Globus pallidus (tissue), 1 donor: ENCODE measurements around the gene MYRFL.
"Not testable (repeated sequence)": the region's sequence is repeated elsewhere in the genome, so short reads cannot be mapped to it uniquely, and the experiment has no call there.

Experiments used
- DNase-seq: peaks from one replicate; pipeline ENCODE4 v3.0.0-alpha.2; 2015; ENCODE audit warnings: low spot score

Gene MYRFL

DNA sequence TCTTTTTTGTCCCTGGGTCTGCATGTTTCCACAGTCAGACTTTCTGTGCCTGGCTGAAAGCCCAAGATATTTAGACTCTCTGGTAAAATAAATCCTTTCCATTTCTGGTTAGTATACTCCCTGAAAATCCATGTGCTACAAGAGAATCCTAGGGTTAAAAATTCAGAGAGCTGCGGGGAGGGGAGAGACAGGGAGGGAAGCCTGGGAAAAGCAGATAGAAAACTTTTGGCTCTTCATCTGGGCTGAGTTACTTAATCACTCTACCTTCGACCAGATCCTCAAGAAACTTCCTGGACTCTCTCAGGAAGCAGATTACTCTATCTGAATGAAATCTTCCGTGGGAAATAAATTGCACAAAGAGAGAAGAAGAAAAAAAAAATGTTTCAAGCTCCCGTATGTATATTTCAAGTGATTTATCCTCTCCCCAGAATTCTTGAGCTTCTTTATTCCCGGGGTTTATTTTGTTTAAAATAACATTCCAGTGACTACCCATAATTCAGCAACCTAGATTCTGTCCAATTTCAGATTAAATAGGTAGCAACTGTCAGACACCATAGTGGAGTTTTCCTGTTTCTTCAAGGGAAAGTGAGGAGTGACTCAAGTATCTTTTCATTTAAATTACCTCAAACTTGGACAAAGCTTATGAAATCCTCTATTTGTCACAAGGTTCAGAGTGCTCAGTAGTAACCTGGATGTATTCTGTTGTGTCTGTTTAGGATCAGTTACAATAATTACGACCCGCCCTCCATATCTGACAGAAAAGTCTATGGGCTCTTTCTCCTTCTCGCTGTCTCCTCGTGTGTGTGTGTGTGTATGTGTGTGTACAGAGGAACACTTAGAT lies 163.7 kb downstream of the MYRFL start:
- no peak for DNase-seq

GRCh38 chr12:69991690-69992288 lies 166.8 kb downstream of the MYRFL start:
- DNase-seq = no peak

- no peak for DNase-seq
Measured at GRCh38 chr12:69993433-69993832, 168.4 kb downstream of the MYRFL start.

DNA sequence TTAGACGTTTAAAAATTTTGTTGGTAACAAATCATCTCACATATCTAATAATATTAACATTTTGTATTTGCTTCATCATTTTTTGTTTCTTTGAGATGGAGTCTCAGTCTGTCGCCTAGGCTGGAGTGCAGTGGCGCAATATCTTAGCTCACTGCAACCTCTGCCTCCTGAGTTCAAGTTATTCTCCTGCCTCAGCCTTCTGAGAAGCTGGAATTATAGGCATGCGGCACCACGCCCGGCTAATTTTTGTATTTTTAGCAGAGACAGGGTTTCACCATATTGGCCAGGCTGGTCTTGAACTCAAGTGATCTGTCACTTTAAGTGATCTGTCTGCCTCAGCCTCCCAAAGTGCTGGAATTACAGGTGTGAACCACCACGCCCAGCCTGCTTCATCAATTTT lies 169.1 kb downstream of the MYRFL start:
- not testable (repeated sequence) for DNase-seq

- no peak for DNase-seq
Measured at GRCh38 chr12:69994724-69995173, 169.7 kb downstream of the MYRFL start.

DNA sequence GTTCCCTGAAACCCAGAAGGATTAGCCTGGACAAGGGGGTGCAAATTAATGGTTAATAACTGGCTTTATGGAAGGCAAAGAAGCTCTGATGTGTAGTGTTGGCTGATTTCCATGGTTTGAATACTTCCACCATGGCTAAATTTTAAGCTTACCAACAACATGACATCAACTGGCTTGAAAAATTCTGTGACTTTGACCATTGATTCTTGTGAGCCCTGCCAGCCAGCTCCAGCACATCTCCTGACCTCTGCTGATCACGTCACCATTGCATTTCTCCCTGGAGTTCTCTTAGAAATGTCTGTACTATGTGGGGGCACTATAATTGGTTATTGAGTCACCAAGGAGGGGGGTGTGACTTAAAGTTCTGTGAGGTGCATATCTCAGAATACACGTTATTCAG lies 171.2 kb downstream of the MYRFL start:
- DNase-seq = no peak

DNA sequence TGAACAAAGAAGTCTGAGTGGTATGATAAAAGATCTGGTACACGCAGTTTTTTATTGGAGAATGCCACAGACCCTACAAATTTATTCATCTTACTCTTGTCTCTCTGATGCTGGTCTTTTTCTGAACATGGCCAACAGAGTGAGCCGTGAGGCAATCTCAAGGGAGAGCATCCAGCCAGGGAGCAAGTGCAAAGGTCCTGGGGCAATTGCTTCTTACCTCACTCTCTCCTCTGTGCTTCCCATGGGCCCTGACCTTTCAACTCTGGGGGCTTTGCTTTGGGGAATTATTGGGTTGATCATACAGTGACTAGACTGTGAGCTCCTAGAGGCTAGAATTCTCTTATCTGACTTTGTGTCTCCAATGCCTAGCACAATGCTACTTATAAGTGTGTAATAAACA lies 171.7 kb downstream of the MYRFL start:
- DNase-seq = no peak

DNA sequence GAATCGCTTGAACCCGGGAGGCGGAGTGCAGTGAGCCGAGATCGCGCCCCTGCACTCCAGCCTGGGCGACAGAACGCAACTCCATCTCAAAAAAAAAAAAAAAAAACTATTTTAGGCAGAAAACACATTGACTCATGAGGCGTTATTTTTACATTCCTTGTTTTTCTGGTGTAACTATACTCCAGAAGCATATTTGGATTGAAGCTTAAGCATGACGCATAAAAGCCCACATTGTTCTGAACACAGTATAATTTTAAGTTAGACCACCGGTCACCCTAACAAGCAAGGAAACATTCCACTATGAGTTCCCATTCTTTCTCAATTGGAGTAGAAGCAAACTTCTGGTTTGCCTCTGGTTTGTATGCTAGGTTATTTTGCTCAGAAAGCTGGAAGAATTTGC lies 173.0 kb downstream of the MYRFL start:
- DNase-seq = no peak

- no peak for DNase-seq
Measured at GRCh38 chr12:69998922-69999321, 173.9 kb downstream of the MYRFL start.

DNA sequence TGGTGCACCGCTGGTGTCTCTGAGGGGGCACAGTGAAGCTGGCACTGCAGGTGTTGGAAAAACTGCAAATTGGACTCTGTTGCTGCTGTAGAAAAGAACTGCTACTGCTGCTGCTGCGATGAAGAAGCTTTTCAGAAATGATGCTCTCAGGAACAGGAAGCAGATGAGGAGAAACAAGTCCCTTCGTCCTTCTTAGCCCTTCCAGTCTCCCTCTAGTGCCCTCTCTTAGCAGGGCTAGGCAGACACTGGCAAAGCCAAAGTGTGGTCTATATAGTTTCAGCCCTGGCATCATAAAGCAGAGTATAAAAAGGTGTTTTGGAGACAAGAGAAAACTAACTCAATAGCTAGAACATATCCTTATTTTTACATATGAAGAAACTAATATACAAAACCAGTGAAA lies 174.5 kb downstream of the MYRFL start:
- DNase-seq = no peak

- no peak for DNase-seq
Measured at GRCh38 chr12:70002097-70002911, 177.3 kb downstream of the MYRFL start.

DNA sequence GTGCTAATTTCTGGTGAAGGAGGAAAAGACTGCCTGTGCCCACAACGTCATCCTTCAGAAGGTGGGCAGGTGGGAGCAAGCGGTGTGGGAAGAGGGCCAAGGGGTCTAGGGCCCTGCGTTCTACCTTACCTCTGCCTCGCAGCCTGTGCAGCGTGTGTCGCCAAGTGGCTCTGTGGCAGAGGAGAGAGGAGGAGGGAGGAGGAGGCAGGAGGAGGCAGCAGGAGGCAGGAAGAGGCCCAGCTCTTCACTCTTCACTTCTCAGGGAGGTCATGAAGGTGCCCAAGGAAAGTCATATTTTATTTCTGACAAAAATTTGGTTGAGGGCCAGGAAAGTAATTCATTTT lies 177.9 kb downstream of the MYRFL start:
- no peak for DNase-seq

- DNase-seq = no peak
Measured at GRCh38 chr12:70005864-70006618, 181.0 kb downstream of the MYRFL start.

GRCh38 chr12:70006619-70006973 lies 181.6 kb downstream of the MYRFL start:
- DNase-seq = no peak

GRCh38 chr12:70007687-70008086 lies 182.7 kb downstream of the MYRFL start:
- DNase-seq = no peak
